Measurements from ENCODE around the gene AGPAT3. TPM values are rescaled to one million over a fixed set of nuclear protein-coding genes. Genes with fewer than 3 reads are reported as not detected.
"Not testable (repeated sequence)": the region's sequence is repeated elsewhere in the genome, so short reads cannot be mapped to it uniquely, and the experiment has no call there.

The AGPAT3 gene
- total RNA-seq, 4 donors from 2014 or later: 61.0 to 77.9 (median 69.4) TPM

DNA sequence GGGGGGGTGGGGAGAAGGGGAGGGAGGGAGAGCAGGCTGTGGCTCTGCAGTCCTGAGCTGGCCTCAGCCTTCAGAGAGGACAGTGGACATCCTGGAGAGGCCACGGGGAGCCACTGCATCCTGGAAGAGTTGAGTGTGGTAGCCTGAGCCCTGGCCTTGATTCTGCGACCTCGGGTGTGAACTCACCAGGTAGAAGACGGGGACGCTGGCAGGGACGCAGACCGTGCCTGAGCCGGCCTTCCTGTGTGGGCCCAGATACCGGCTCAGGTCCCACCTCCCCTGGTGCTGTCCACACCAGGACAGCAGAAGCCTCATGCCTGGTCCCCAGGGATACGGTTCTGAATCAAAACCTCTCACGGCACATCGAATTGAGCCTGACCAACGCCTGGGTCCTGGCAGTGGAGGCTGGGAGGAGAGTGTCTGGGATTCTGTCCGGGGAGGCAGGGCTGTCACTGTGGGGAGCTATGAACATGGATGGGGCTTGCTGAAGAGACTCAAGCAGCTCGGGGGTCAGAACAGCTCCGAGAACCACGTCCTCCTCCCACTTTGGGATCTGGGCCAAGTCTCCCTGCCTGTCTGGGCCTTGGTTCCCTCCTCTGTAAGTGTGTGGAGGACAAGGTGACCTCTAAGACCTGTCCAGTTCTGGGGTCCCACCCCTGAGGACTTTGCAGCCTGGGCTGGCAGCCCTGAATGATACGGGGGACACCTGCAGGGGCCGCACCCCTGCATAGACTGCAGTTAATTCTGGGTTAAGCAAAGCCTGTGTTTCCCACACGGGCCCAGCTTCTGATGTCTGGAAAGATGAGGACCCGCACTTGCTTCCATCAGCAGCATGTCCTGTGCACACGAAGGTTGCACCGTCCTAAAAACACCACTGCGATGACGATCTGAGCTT lies 45.3 kb upstream of the AGPAT3 start:
- Histone ChIP-seq H3K9me3 (no peaks in the 10 kb centered on the region), H3K36me3 (no peaks in the 10 kb centered on the region), H3K4me3 (no peak overlapping the region), H3K4me1 (peaks cover 11% of the 10 kb centered on the region), H3K27ac (no peak overlapping the region), H3K27me3 (no peaks in the 10 kb centered on the region)
- TF ChIP-seq POLR2AphosphoS5 (IDR thresholded peaks at IDR 0.05) (no peak), EP300 (IDR thresholded peaks at IDR 0.05) (no peak), CTCF (IDR thresholded peaks at IDR 0.05) (no peak), POLR2A (IDR thresholded peaks at IDR 0.05) (no peak)
- 87% methylated on average over 8 of the region's 25 CpGs for WGBS
- peak in 1 of 2 donors; percentile 39 for DNase-seq (ENCODE audit: low spot score in 2 of 2)

GRCh38 chr21:43820466-43820865 lies 44.6 kb upstream of the AGPAT3 start:
- H3K9me3 ChIP-seq: no peaks in the 10 kb centered on the region
- H3K4me1 ChIP-seq: peaks cover 14% of the 10 kb centered on the region
- H3K36me3 ChIP-seq: no peaks in the 10 kb centered on the region
- no peak overlapping the region for H3K4me3 ChIP-seq
- TF ChIP-seq POLR2AphosphoS5 (IDR thresholded peaks at IDR 0.05): no peak
- no peak for TF ChIP-seq EP300 (IDR thresholded peaks at IDR 0.05)
- no peak for TF ChIP-seq POLR2A (IDR thresholded peaks at IDR 0.05)
- TF ChIP-seq CTCF (IDR thresholded peaks at IDR 0.05): no peak
- no peaks in the 10 kb centered on the region for H3K27me3 ChIP-seq
- 91% methylated on average over 11 of the region's 11 CpGs for WGBS
- DNase-seq (ENCODE audit: low spot score in 2 of 2): peak in 1 of 2 donors; percentile 26
- H3K27ac ChIP-seq: no peak overlapping the region

DNA sequence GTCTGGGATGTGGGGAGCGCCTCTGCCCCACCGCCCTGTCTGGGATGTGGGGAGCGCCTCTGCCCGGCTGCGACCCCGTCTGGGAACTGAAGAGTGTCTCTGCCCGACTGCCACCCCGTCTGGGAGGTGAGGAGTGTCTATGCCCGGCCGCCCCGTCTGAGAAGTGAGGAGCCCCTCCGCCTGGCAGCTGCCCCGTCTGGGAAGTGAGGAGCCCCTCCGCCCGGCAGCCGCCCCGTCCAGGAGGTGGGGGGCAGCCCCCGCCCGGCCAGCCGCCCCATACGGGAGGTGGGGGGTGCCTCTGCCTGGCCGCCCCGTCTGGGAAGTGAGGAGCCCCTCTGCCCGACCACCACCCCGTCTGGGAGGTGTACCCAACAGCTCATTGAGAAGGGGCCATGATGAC lies 42.9 kb upstream of the AGPAT3 start:
- peak in 1 of 2 donors; percentile 37 for DNase-seq (ENCODE audit: low spot score in 2 of 2)
- WGBS: 95% methylated on average over 20 of the region's 25 CpGs

DNA sequence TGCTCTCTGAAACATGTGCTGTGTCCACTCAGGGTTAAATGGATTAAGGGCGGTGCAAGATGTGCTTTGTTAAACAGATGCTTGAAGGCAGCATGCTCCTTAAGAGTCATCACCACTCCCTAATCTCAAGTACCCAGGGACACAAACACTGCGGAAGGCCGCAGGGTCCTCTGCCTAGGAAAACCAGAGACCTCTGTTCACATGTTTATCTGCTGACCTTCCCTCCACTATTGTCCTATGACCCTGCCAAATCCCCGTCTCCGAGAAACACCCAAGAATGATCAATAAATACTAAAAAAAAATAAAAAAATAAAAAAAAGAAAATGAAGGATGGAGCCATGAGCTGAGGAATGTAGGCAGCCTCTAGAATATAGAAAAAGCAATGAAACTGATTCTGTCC lies 42.3 kb upstream of the AGPAT3 start:
- not testable (repeated sequence) for H3K36me3 ChIP-seq; H3K9me3 ChIP-seq; DNase-seq (ENCODE audit: low spot score in 2 of 2); H3K27me3 ChIP-seq; H3K27ac ChIP-seq; H3K4me3 ChIP-seq
- peaks cover 23% of the 10 kb centered on the region for H3K4me1 ChIP-seq
- 94% methylated on average over 5 of the region's 5 CpGs for WGBS

More for the DNA sequence above, 42.9 kb upstream of the AGPAT3 start:
- not testable (repeated sequence) for H3K27ac ChIP-seq, H3K4me3 ChIP-seq, H3K9me3 ChIP-seq, H3K27me3 ChIP-seq, H3K36me3 ChIP-seq
- H3K4me1 ChIP-seq: peaks cover 23% of the 10 kb centered on the region

GRCh38 chr21:43824333-43825241 lies 40.4 kb upstream of the AGPAT3 start:
- WGBS: 51% methylated on average over 15 of the region's 17 CpGs
- DNase-seq (ENCODE audit: low spot score in 2 of 2): no peak
- TF ChIP-seq CTCF (IDR thresholded peaks at IDR 0.05) (no peak), EP300 (IDR thresholded peaks at IDR 0.05) (no peak), POLR2A (IDR thresholded peaks at IDR 0.05) (no peak), POLR2AphosphoS5 (IDR thresholded peaks at IDR 0.05) (no peak)
- Histone ChIP-seq H3K9me3 (no peaks in the 10 kb centered on the region), H3K4me3 (no peak overlapping the region), H3K27ac (no peak overlapping the region), H3K36me3 (no peaks in the 10 kb centered on the region), H3K27me3 (peaks cover 1% of the 10 kb centered on the region), H3K4me1 (peaks cover 23% of the 10 kb centered on the region)

All from suprapubic skin (tissue), 4 donors.